H1 (cell line): ENCODE results near the gene CENPF. TPM values are rescaled to one million over a fixed set of nuclear protein-coding genes. Genes with fewer than 3 reads are reported as not detected.

Source experiments
- BCL11A ChIP-seq, 2 experiments: IDR thresholded peaks; one replicate each; pipeline ENCODE4 v1.6.1; 2011; ENCODE audit warnings: low read depth in 2 of 2, low read length in 2 of 2, mild to moderate bottlenecking in 2 of 2
- CHD7 ChIP-seq: fragments of 300-600 bp; sonication (generic); IDR thresholded peaks from 2 replicates; pipeline ENCODE4 v1.7.1; 2012; ENCODE audit warnings: low read length, moderate library complexity, mild to moderate bottlenecking, inconsistent platforms; ENCODE audit not compliant: insufficient replicate concordance
- JUN ChIP-seq: IDR thresholded peaks from 2 replicates; pipeline ENCODE4 v1.6.1; 2011; ENCODE audit warnings: low read depth, mild to moderate bottlenecking, improper control_type of control experiment, low read length
- RFX5 ChIP-seq: IDR thresholded peaks from 2 replicates; pipeline ENCODE4 v1.6.1; 2011; ENCODE audit warnings: low read depth, low read length, improper control_type of control experiment, borderline replicate concordance
- SAP30 ChIP-seq: fragments of 300-600 bp; sonication (generic); IDR thresholded peaks from 2 replicates; pipeline ENCODE4 v1.7.1; 2012; ENCODE audit warnings: low read length, moderate library complexity, mild to moderate bottlenecking, inconsistent platforms; ENCODE audit not compliant: insufficient read depth, insufficient replicate concordance
- polyA plus RNA-seq, 7 experiments: library from polyadenylated mRNA; depleted of rRNA in 3 of 7; stranded (reverse) in 5 of 7; unstranded in 2 of 7; fragments of >200 nt in 5 of 7; fragments of 200-250 nt in 2 of 7; gene quantifications; 1 replicate in 5 of 7; 2 replicates in 1 of 7; 4 replicates in 1 of 7; pipeline versions ENCODE4 v1.2.1 to v1.2.3, GENCODE V29; 2011 to 2013; ENCODE audit warnings: missing spikeins in 2 of 7, mixed read lengths in 2 of 7
- total RNA-seq: library from RNA; stranded (reverse); fragmentation: NEBNext Ultra II Directional; extraction: Animal tissue kit (Norgen Biotek cat#: 25700); gene quantifications from 2 replicates; pipeline ENCODE4 v1.2.1, GENCODE V29; 2021
- TF ChIP-seq, protein P1 (sequence below): IDR thresholded peaks from 2 replicates; pipeline ENCODE4 v1.6.1; 2011; ENCODE audit warnings: low read depth, mild to moderate bottlenecking, low read length; ENCODE audit not compliant: insufficient read depth

The CENPF gene
- total and polyA plus RNA-seq, 2 of the 8 experiments (the other 6 are each of a cell fraction or from before 2014, with no cell fraction given): 13.7 to 170 TPM

DNA sequence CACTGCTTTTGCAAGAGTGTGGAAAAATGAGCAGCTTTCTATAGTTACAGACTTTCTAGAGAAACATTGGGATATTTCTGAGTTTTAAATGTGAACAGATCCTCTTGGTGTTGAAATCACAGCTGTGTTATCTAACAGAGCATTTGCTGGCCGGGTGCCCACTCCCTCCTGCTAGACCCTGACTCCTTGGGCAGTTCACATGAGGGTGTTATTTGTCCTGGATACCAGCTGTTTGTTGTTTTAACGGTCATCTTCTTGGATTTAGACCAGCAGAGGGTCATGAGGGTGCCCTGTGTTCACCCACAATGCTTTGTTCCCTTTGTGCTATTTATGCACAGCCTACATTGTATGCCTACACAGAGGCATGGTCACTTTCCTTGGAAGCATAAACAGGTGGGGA lies 67.1 kb downstream of the CENPF start (continued):
- no peak for TF ChIP-seq CHD7
- TF ChIP-seq RFX5: no peak
- TF ChIP-seq BCL11A (IDR thresholded peaks at IDR 0.05; ENCODE audit: low read depth in 2 of 2, low read length in 2 of 2): no peak
- TF ChIP-seq, protein P1, sequence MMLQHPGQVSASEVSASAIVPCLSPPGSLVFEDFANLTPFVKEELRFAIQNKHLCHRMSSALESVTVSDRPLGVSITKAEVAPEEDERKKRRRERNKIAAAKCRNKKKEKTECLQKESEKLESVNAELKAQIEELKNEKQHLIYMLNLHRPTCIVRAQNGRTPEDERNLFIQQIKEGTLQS: no peak
- no peak for TF ChIP-seq JUN
- TF ChIP-seq SAP30: no peak
